Measurements from ENCODE around the gene DHCR24.

Gene DHCR24

GRCh38 chr1:54805466-54805865, 81.5 kb downstream of the DHCR24 start:
- H3K27ac ChIP-seq (ENCODE audit: low read length), result no peak overlapping the region
- H3K4me2 ChIP-seq (ENCODE audit: low read depth, low read length), result no peak overlapping the region
- TF ChIP-seq EZH2phosphoT487 (IDR thresholded peaks at IDR 0.05; ENCODE audit: low read length) (no peak), EZH2 (optimal IDR thresholded peaks at IDR 0.05; ENCODE audit: low read depth, low read length) (no peak), CTCF (IDR thresholded peaks at IDR 0.05; ENCODE audit: low read length) (no peak)
- H3K4me3 ChIP-seq (ENCODE audit: low read length), result no peak overlapping the region
- H3K4me1 ChIP-seq (ENCODE audit: low read length), result 0 out of 2 replicates have a peak, but pooled peaks cover 11% of the 10 kb centered on the region
- no peak for DNase-seq
- no peaks in the 10 kb centered on the region for H3K36me3 ChIP-seq (replicated peaks; ENCODE audit: insufficient read depth, low read length)
- no peaks in the 10 kb centered on the region for H3K27me3 ChIP-seq (replicated peaks; ENCODE audit: insufficient read depth, low read length)
- peaks cover 11% of the 10 kb centered on the region; the same call in 1 of the 2 replicates for H3F3A ChIP-seq (ENCODE audit: insufficient read depth, low read length)
- H3K9me3 ChIP-seq (replicated peaks; ENCODE audit: insufficient read depth, low read length), result no peaks in the 10 kb centered on the region
- H3K79me2 ChIP-seq (ENCODE audit: low read length), result 0 out of 2 replicates have a peak, but pooled peaks cover 3% of the 10 kb centered on the region
- no peaks in the 10 kb centered on the region for H4K20me1 ChIP-seq (ENCODE audit: insufficient read depth, low read length)
- no peak overlapping the region for H3K9ac ChIP-seq (ENCODE audit: low read length)
- H3K9me2 ChIP-seq (replicated peaks; ENCODE audit: insufficient read depth, low read length), result no peaks in the 10 kb centered on the region
- H2AFZ ChIP-seq (ENCODE audit: low read length), result no peak overlapping the region

- H3K27ac ChIP-seq (ENCODE audit: low read length), result no peak overlapping the region
Observed at GRCh38 chr1:54804471-54805132, 82.4 kb downstream of the DHCR24 start.

GRCh38 chr1:54803761-54804470, 83.1 kb downstream of the DHCR24 start:
- H3K9me3 ChIP-seq (replicated peaks; ENCODE audit: insufficient read depth, low read length), result no peaks in the 10 kb centered on the region
- no peaks in the 10 kb centered on the region for H3K36me3 ChIP-seq (replicated peaks; ENCODE audit: insufficient read depth, low read length)
- peaks cover 26% of the 10 kb centered on the region for H3K4me1 ChIP-seq (ENCODE audit: low read length)
- H3K9ac ChIP-seq (ENCODE audit: low read length), result no peak overlapping the region
- no peaks in the 10 kb centered on the region for H4K20me1 ChIP-seq (ENCODE audit: insufficient read depth, low read length)
- H3K27ac ChIP-seq (ENCODE audit: low read length), result no peak overlapping the region
- no peaks in the 10 kb centered on the region for H3K27me3 ChIP-seq (replicated peaks; ENCODE audit: insufficient read depth, low read length)
- TF ChIP-seq EZH2 (optimal IDR thresholded peaks at IDR 0.05; ENCODE audit: low read depth, low read length) (no peak), CTCF (IDR thresholded peaks at IDR 0.05; ENCODE audit: low read length) (no peak), EZH2phosphoT487 (IDR thresholded peaks at IDR 0.05; ENCODE audit: low read length) (no peak)
- H3F3A ChIP-seq (ENCODE audit: insufficient read depth, low read length), result peaks cover 11% of the 10 kb centered on the region; the same call in 1 of the 2 replicates
- no peak overlapping the region for H3K4me3 ChIP-seq (ENCODE audit: low read length)
- no peak for DNase-seq
- no peaks in the 10 kb centered on the region for H3K9me2 ChIP-seq (replicated peaks; ENCODE audit: insufficient read depth, low read length)
- 0 out of 2 replicates have a peak, but pooled peaks cover 3% of the 10 kb centered on the region for H3K79me2 ChIP-seq (ENCODE audit: low read length)
- H3K4me2 ChIP-seq (ENCODE audit: low read depth, low read length), result no peak overlapping the region
- no peak overlapping the region for H2AFZ ChIP-seq (ENCODE audit: low read length)

More at GRCh38 chr1:54804471-54805132, 82.4 kb downstream of the DHCR24 start:
- Histone ChIP-seq H3K9me3 (replicated peaks; ENCODE audit: insufficient read depth, low read length) (no peaks in the 10 kb centered on the region), H4K20me1 (ENCODE audit: insufficient read depth, low read length) (no peaks in the 10 kb centered on the region), H3K79me2 (ENCODE audit: low read length) (0 out of 2 replicates have a peak, but pooled peaks cover 3% of the 10 kb centered on the region), H2AFZ (ENCODE audit: low read length) (peak overlapping the region; percentile 7; the same call in 1 of the 2 replicates), H3K4me2 (ENCODE audit: low read depth, low read length) (peak overlapping the region; percentile 27), H3K9ac (ENCODE audit: low read length) (no peak overlapping the region), H3K4me3 (ENCODE audit: low read length) (no peak overlapping the region), H3F3A (ENCODE audit: insufficient read depth, low read length) (peaks cover 11% of the 10 kb centered on the region; the same call in 1 of the 2 replicates), H3K9me2 (replicated peaks; ENCODE audit: insufficient read depth, low read length) (no peaks in the 10 kb centered on the region), H3K4me1 (ENCODE audit: low read length) (peaks cover 19% of the 10 kb centered on the region), H3K36me3 (replicated peaks; ENCODE audit: insufficient read depth, low read length) (no peaks in the 10 kb centered on the region), H3K27me3 (replicated peaks; ENCODE audit: insufficient read depth, low read length) (no peaks in the 10 kb centered on the region)
- TF ChIP-seq EZH2phosphoT487 (IDR thresholded peaks at IDR 0.05; ENCODE audit: low read length) (no peak), EZH2 (optimal IDR thresholded peaks at IDR 0.05; ENCODE audit: low read depth, low read length) (no peak), CTCF (IDR thresholded peaks at IDR 0.05; ENCODE audit: low read length) (no peak)
- peak; percentile 22 for DNase-seq
